SHP77 (cell line): ENCODE measurements around the gene RMI2.
A peak's percentile ranks its signal among the peaks of the same experiment; 100 is the strongest.

Experiments used
- DNase-seq, 2 experiments: peaks; one replicate each; lab custom pipeline; 2025; lab: John Stamatoyannopoulos, UW

The RMI2 gene

DNA sequence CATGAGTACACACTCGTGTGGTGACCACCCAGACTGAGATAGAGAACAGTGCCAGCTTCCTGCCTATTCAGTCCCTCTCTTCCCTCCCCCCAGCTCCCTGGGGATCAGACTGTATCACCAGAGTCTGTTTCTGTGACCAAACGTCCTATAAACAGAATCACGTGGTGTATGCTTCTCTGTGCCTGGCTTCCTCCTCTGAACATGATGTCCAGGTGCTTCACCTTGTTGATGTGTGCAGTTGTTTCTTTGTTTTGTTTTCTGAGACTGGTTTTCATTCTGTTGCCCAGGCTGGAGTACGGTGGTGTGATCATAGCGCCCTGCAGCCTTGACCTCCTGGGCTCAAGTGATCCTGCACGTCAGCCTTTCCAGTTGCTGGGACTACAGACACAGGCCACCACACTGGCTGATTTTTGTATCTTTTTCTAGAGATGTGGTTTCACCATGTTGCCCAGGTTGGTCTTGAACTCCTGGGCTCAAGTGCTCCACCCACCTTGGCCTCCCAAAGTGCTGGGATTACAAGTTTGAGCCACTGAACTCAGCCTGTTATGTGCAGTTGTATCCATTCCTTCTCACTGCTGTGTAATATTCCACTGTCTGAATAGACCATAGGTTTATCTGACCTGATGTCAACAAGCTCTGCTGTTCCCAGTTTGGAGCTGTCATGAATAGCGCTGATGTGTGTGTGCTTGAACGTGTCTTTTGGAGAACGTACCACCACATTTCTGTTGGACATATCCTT is 35.2 kb upstream of the RMI2 start:
- DNase-seq = no peak

DNA sequence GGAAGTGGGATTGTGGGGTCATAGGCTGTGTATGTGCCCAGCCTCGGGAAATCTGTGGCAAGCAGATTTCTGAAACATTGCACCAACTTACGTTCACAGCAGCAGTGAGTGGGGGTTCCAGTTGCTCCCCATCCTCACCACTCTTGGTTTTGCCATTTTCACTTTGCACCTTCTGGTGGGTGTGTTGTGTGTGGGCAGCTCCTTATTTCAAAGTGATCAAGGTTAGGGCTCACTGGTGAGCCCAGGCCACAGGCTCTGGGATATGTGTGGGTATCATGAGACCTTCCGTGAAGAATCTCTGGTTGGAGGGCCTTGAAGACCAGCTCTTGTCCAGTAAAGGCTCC is 34.7 kb upstream of the RMI2 start:
- DNase-seq = no peak

DNA sequence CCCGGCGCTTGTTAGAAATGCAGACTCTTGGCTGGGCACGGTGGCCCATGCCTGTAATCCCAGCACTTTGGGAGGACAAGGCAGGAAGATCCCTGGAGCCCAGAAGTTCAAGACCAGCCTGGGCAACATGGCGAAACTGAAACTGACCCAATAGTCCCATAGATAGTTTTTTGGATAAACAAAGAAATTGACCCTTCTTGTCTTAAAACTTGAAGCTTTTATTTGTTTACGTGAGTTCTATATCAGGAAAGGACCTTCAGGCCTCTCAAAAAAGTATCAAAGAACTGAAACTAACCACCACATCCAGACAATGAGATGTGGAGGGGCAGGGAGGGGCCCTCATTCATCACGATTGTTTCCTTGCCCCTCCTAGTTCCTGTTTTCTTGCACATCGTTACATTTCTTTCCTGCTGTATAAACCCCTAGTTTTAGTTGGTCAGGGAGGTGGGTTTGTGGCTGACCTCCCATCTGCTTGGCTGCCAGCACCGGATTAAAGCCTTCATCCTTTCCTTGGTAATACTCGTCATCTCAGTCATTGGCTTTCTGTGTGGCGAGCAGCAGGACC is 34.2 kb upstream of the RMI2 start:
- DNase-seq = no peak

DNA sequence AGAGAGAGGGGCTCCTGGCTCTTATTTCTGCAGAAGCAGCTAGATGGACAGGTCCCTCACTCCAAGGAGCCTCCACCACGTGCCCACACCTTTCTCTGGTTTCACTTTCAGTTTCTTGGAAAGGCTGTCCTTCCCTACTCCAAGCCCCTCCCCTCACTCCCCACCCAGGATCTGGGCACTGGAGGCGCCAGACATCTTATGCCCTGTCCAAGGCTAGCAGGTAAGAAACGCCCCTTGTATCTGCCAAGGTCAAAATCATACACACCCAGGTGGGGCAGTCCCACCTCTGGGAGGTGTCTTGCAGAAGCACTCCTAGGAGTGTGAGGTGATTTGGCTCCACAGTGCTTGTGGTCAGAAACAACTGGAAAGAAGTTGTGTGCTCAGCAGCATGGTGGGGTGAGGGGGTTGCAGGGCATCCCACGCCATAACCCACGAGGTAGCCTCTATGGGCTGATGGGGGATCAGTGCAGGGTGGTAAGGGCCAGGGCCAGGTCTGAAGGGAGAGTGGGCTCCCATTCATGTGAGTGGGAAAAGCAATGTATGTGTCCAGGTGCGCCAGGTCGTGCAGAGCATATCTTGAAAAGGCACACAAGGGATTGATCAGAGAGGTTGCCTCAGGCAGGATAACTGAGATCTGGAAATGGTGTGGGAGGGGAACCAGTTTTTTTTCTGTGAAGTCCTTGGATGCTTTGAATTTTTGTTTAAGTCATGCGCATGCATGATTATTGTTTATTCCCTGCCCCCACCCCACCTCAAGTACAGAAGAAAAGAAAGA is 32.4 kb upstream of the RMI2 start:
- no peak for DNase-seq

DNA sequence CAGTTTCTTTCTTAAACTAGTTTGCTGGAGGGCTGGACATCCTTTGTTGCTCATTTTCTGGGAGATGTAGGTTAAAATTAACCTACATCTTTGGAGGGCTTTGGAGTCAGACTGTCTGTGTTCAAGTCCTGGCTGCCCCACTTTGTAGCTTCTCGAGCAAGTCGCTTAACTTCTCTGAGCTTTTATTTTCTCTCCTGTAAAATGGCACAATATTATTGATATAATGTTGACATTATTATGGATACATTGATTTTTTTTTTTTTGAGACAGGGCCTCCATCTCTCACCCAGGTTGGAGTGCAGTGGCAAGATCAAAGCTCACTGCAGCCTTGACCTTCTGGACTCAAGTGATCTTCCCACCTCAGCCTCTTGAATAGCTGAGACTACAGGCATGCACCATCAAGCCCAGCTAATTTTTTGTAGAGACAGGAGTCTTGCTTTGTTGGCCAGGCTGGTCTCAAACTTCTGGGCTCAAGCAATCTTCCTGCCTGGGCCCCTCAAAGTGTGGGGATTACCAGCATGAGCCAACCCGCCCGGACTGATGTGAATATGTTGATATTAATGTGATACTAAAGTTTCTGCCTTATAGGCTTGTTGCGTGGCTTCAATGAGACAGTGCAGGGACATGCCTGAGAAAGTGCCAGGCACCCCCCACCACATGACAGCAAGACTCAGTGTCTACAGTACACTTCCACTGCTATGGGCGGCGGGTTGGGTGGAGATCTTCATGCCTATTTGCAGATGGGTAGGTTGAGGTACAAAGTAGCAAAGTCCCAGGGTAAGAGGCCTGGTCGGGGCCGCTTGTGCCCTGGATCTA is 31.6 kb upstream of the RMI2 start:
- DNase-seq = no peak

DNA sequence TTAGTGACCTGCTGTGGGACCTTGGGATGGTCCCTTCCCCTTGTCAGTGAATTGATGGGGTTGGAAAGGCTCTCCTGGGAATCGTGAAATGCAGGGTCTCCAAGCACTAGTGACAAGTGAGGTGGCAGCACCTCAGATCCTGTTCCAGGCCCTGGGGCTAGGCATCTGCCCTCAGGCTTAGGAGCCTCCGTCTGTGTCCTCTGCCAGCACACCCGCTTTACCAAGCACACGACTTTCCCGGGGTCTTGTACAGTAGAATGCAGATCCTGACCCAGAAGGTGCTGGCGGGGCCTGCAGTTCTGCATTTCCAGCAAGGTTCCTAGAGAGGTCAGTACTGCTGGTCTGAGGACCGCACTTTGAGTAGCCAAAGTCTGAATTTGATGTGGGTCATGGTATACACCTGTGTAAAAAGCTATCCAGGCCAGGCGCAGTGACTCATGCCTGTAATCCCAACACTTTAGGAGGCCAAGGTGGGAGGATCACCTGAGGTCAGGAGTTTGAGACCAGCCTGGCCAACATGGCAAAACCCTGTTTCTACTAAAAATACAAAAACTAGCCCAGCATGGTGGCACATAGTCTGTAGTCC is 30.9 kb upstream of the RMI2 start:
- no peak for DNase-seq

DNA sequence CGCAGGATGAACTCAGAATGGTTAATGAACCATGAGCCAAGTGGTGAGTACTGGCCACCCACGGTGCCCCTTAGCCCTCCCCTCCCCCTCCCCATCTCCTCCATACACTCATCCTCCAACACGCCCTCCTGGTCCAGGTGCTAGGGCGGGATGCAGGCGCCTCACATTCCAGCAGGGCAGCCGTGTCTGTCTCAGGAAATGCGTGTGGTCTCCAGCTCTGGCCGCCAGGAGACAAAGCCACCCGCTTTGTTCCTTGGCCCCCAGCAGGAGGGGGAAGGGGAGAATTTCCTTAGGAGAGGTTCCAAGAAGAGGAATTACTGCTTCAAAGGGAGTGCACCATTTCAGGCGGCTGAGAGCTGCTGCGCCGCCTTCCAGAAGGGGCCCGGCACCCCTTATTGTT is 29.7 kb upstream of the RMI2 start:
- DNase-seq = no peak

DNA sequence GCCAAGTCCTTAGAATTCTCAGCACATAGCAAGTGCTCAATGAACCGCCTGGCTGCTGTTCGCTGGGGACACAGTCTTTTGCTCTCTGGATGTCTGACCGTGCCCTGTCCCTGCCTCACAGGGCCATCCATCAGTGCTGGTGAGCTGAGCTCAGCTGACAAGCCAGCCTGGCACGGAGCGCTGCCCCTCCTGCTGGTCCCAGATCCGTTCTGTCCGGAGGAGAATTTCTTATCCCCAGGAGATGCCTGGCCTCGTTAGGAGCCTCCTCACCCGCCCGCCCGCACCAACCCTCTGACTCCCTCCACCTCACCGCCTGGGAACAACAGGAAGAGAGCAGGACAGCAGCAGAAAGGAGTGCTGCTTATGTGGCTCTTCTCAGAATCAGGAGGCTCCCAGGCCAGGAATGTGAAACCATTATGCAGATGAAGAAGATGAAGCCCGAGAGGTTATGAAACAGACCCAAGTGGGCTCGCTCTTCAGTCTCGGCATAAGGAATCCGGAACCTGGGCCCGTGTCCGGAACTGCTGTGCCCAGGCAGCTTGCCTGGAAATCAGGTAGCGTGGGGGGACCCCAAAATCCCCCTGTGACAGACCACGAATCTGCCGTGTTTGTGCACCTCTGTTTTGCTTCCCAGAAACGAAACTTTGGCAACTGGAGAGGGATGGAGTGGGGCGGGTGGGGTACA is 28.8 kb upstream of the RMI2 start:
- DNase-seq = no peak

- no peak for DNase-seq
These were observed 26.4 kb upstream of the RMI2 start for GRCh38 chr16:11318817-11319216.

DNA sequence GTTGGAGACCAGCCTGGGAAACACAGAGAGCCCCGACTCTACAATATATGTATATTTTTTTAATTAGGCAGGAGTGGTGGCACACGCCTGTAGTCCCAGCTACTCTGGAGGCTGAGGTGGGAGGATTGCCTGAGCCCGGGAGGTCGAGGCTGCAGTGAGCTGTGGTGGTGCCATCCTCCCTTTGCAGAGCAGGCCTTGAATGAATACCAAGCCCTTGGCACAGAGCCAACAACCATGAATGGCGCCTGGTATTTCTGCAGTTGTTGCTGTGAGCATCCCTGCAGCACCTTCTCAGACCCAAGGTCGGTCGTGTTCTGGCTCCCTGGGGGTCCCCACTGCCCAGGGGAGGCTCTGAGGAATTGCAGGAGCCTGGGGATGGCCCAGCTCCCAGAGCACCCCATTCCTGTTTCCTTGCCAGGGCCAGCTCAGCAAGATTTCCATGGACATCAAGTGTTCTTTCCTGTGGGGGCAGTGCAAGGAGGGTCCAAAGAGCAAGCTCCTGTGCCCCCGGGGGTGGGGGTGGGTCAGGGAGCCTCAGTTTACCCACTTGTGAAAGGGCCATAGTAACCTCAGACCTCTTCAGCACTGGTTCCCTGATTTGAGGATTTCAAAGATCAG is 25.6 kb upstream of the RMI2 start:
- peak; percentile 38 to 42 for DNase-seq

DNA sequence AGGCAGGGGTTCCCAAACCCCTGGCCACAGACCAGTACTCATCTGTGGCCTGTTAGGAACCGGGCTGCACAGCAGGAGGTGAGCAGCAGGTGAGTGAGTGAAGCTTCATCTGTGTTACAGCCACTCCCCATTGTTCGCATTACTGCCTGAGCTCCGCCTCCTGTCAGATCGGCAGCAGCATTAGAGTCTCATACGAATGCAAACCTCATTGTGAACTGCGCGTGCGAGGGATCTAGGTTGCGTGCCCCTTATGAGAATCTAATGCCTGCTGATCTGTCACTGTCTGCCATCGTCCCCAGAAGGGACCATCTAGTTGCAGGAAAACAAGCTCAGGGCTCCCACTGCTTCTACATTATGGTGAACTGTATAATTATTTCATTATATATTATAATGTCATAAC is 25.1 kb upstream of the RMI2 start:
- no peak for DNase-seq

GRCh38 chr16:11321662-11322061 is 23.6 kb upstream of the RMI2 start:
- DNase-seq = no peak

GRCh38 chr16:11322823-11323222 is 22.4 kb upstream of the RMI2 start:
- no peak for DNase-seq

- no peak for DNase-seq
These were observed 21.5 kb upstream of the RMI2 start for GRCh38 chr16:11323551-11324336.

GRCh38 chr16:11325404-11326083 is 19.7 kb upstream of the RMI2 start:
- DNase-seq = no peak

- DNase-seq = no peak
These were observed 19.0 kb upstream of the RMI2 start for GRCh38 chr16:11326084-11326736.

GRCh38 chr16:11326737-11327276 is 18.5 kb upstream of the RMI2 start:
- no peak for DNase-seq

GRCh38 chr16:11327277-11328171 is 17.7 kb upstream of the RMI2 start:
- no peak for DNase-seq
